Measurements from ENCODE around the gene ZNF484. TPM values are rescaled to one million over a fixed set of nuclear protein-coding genes. Genes with fewer than 3 reads are reported as not detected.
"Not testable (repeated sequence)": the region's sequence is repeated elsewhere in the genome, so short reads cannot be mapped to it uniquely, and the experiment has no call there.

The ZNF484 gene
- total RNA-seq, 3 donors from 2014 or later: 13.3 to 19.9 (median 17.7) TPM

DNA sequence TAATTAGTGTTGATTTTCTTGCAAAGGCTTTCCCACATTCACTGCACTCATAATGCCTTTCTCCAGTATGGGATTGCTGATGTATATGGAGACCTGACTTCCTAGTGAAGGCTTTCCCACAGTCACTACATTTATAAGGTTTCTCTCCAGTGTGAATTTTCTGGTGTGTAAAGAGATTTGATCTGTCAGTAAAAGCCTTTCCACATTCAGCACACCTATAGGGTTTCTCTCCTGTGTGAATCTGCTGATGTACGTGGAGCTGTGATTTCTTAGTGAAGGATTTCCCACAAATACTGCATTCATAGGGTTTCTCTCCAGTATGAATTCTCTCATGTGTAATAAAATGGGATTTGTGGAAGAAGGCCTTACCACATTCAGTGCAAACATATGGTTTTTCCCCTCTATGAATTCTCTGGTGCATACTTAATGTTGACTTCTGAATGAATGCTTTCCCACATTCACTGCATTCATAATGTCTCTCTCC, 31.1 kb downstream of the ZNF484 start:
- no peak for DNase-seq (ENCODE audit: low spot score in 2 of 2)
- no peak for TF ChIP-seq POLR2AphosphoS5 (IDR thresholded peaks at IDR 0.05)
- TF ChIP-seq POLR2A (IDR thresholded peaks at IDR 0.05): no peak
- TF ChIP-seq, protein P1, sequence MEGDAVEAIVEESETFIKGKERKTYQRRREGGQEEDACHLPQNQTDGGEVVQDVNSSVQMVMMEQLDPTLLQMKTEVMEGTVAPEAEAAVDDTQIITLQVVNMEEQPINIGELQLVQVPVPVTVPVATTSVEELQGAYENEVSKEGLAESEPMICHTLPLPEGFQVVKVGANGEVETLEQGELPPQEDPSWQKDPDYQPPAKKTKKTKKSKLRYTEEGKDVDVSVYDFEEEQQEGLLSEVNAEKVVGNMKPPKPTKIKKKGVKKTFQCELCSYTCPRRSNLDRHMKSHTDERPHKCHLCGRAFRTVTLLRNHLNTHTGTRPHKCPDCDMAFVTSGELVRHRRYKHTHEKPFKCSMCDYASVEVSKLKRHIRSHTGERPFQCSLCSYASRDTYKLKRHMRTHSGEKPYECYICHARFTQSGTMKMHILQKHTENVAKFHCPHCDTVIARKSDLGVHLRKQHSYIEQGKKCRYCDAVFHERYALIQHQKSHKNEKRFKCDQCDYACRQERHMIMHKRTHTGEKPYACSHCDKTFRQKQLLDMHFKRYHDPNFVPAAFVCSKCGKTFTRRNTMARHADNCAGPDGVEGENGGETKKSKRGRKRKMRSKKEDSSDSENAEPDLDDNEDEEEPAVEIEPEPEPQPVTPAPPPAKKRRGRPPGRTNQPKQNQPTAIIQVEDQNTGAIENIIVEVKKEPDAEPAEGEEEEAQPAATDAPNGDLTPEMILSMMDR (IDR thresholded peaks at IDR 0.05): no peak
- H3K27ac ChIP-seq: no peak overlapping the region
- intact Hi-C loops (cut with DNase I; ENCODE audit: low total_unique reads): no loop called here
- H3K36me3 ChIP-seq: peaks cover 5% of the 10 kb centered on the region
- peaks cover 51 to 87% of the 10 kb centered on the region in 2 donors for H3K9me3 ChIP-seq
- no peaks in the 10 kb centered on the region for H3K27me3 ChIP-seq
- no peak overlapping the region for H3K4me3 ChIP-seq
- no peaks in the 10 kb centered on the region for H3K4me1 ChIP-seq

DNA sequence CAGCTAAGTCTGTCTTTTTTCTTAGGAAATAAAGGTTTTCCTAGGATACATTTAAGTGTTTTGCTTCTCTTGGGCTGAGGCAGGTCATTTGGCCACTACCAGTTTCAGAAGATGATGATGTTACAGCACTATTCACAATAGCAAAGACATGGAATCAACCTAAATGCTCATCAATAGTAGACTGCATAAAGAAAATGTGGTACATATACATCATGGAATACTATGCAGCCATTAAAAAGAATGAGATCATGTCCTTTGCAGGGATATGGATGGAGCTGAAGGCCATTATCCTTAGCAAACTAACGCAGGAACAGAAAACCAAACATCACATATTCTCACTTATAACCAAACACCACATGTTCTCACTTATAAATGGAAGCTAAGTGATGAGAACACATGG, 39.4 kb downstream of the ZNF484 start:
- intact Hi-C loops (cut with DNase I; ENCODE audit: low total_unique reads); H3K4me3 ChIP-seq; H3K27me3 ChIP-seq; DNase-seq (ENCODE audit: low spot score in 2 of 2); H3K36me3 ChIP-seq; H3K27ac ChIP-seq; H3K4me1 ChIP-seq: not testable (repeated sequence)
- peaks cover 23 to 60% of the 10 kb centered on the region in 2 donors for H3K9me3 ChIP-seq

DNA sequence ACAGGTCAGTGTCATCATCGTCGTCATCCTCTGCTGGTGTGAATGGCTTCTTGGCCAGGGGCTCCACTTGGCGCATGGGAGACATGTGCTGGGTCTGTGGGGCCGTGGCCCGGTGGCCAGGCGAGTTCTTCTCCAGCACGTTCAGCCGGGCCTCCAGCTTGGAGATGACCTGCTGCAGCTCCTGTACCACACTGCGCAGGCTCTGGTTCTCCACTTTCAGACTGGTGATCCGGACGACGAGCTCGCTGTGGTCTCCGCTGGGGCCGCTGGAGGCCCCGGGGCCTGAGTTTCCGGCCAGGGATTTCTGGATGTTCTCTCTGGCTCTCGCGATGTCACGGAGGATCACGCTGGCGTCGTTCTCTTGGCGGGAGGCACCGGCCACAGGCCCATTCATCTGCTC, 40.6 kb downstream of the ZNF484 start:
- Histone ChIP-seq H3K27ac (no peak overlapping the region), H3K4me3 (no peak overlapping the region), H3K9me3 (peaks cover 19 to 55% of the 10 kb centered on the region in 2 donors), H3K4me1 (no peaks in the 10 kb centered on the region), H3K27me3 (no peaks in the 10 kb centered on the region), H3K36me3 (no peaks in the 10 kb centered on the region)
- intact Hi-C loops (cut with DNase I; ENCODE audit: low total_unique reads): no loop called here
- no peak for TF ChIP-seq POLR2AphosphoS5 (IDR thresholded peaks at IDR 0.05)
- no peak for TF ChIP-seq POLR2A (IDR thresholded peaks at IDR 0.05)
- TF ChIP-seq, protein P1 (IDR thresholded peaks at IDR 0.05): no peak
- DNase-seq (ENCODE audit: low spot score in 2 of 2): no peak

DNA sequence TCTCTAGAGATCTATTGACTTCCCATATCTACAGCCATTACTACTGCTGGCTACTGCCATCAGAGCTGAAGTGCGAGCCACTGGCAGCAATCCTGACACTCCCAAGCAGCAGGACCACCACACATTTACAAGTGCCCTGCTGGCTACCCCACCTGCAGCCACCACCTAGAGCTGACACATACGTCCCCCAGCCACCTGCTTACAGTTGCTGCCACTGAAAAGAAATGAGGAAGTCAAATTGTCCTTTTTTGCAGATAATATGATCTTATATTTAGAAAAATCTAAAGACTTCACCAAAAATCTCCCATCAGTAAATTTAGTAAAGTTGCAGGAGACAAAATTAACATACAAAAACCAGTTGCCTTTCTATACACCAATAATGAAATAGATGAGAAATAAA, 48.4 kb downstream of the ZNF484 start:
- Histone ChIP-seq H3K4me3 (no peak overlapping the region), H3K27me3 (no peaks in the 10 kb centered on the region), H3K27ac (no peak overlapping the region), H3K36me3 (no peaks in the 10 kb centered on the region), H3K9me3 (peaks cover 0 to 14% of the 10 kb centered on the region in 2 donors), H3K4me1 (no peaks in the 10 kb centered on the region)
- intact Hi-C loops (cut with DNase I; ENCODE audit: low total_unique reads): no loop called here
- DNase-seq (ENCODE audit: low spot score in 2 of 2): no peak
- no peak for TF ChIP-seq POLR2AphosphoS5 (IDR thresholded peaks at IDR 0.05)
- TF ChIP-seq, protein P1 (IDR thresholded peaks at IDR 0.05): no peak
- no peak for TF ChIP-seq POLR2A (IDR thresholded peaks at IDR 0.05)

DNA sequence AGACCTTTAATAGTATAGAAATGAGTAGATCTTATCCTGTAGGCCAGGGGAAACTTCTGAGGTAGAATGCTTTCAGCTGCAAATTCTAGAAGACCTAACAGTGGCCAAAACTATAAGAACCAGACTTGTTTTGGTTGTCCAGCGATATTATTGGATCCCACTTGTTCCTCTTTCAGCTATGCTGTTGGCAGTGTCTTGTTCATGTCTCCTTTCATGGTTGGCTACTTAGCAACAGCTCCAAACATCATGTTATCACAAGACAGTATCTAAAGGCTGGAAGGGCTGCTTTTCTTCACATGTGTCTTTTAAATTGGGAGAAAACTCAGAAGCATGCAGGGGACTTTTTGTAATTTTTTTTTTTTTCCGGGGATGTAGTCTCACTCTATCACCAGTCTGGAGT, 52.8 kb downstream of the ZNF484 start:
- H3K4me3 ChIP-seq; H3K4me1 ChIP-seq; intact Hi-C loops (cut with DNase I; ENCODE audit: low total_unique reads); H3K36me3 ChIP-seq; H3K27me3 ChIP-seq; DNase-seq (ENCODE audit: low spot score in 2 of 2); H3K27ac ChIP-seq; H3K9me3 ChIP-seq: not testable (repeated sequence)

DNA sequence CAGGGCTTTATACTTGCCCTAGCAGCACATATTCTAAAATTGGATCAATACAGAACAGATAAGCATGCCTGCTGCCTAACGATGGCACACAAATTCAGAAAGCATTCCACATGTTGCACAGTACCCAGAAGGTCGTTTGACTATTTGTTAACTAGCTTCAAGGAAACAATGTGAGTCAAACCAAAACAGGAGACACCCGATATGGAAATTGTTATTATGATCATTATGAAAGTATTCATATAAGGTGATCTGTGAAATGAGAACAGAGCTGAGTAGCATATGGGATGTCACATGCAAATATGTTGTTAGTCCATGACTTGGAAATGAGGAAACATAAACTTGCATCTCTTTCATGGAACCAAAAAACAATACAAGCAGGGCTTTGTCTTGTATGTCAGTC, 56.9 kb downstream of the ZNF484 start:
- no peaks in the 10 kb centered on the region for H3K36me3 ChIP-seq
- no peaks in the 10 kb centered on the region for H3K9me3 ChIP-seq
- TF ChIP-seq, protein P1 (IDR thresholded peaks at IDR 0.05): no peak
- TF ChIP-seq POLR2A (IDR thresholded peaks at IDR 0.05) (no peak), POLR2AphosphoS5 (IDR thresholded peaks at IDR 0.05) (no peak)
- H3K27me3 ChIP-seq: no peaks in the 10 kb centered on the region
- intact Hi-C loops (cut with DNase I; ENCODE audit: low total_unique reads): no loop called here
- DNase-seq (ENCODE audit: low spot score in 2 of 2): no peak
- H3K27ac ChIP-seq: no peak overlapping the region
- no peak overlapping the region for H3K4me3 ChIP-seq
- H3K4me1 ChIP-seq: no peaks in the 10 kb centered on the region

DNA sequence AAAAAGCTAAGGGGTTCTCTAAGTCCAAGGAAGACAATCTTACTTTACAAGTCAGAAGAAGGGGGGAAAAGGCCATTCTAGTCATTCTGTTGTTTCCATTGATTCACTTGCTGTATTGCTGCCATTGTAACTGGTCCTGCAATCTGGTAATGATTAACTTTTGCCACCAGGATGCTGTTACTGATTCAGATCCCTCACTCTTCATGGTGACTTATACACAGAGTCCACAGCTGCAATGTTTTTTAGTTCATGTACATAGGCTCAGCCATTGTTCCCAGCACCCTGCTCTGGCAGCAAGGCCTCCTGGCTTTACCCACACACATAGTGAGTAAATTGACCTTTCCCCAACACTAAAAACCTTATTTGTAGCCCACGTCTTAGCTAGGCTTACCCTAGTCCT, 57.9 kb downstream of the ZNF484 start:
- H3K27me3 ChIP-seq; H3K36me3 ChIP-seq; H3K4me3 ChIP-seq; intact Hi-C loops (cut with DNase I; ENCODE audit: low total_unique reads); DNase-seq (ENCODE audit: low spot score in 2 of 2); H3K4me1 ChIP-seq; H3K27ac ChIP-seq; H3K9me3 ChIP-seq: not testable (repeated sequence)

DNA sequence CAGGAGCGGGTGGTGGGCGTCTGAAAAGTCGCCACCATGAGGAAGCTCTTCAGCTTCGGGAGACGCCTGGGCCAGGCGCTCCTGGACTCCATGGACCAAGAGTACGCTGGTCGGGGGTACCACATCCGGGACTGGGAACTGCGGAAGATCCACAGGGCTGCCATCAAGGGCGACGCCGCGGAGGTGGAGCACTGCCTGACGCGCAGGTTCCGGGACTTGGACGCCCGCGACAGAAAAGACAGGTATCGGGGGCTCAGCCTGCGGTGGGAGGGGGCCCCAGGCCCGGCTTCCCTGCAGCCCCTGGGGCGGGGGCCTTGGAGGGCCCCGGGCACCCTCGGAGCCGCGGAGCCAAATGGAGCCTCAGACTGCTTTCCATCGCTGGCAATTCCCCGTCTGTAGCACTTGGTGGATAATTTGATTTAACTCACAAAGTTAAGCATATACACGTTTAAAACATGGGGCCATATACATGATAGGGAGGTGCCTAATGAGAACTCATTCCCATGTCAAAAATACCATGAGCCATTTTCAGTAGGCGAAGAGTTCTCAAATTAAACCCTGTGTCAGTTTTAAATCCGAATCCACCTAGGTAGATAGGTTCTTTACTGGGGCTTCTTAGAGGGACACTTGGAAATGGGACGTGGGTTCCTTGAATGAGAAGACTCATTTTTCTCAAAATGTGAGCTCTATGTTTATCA, 68.1 kb downstream of the ZNF484 start:
- intact Hi-C loops (cut with DNase I; ENCODE audit: low total_unique reads); H3K9me3 ChIP-seq; DNase-seq (ENCODE audit: low spot score in 2 of 2); H3K36me3 ChIP-seq; H3K27ac ChIP-seq: not testable (repeated sequence)
- peak overlapping the region in 1 of 3 donors; percentile 61 for H3K4me3 ChIP-seq
- H3K27me3 ChIP-seq: peaks cover 21 to 80% of the 10 kb centered on the region in 2 donors
- H3K4me1 ChIP-seq: peaks cover 4 to 11% of the 10 kb centered on the region in 2 donors

Data from breast epithelium (tissue), 4 donors.